Naive thymus-derived CD4-positive, alpha-beta T cell (primary cell): ENCODE measurements around the gene PLCG1. TPM values are rescaled to one million over a fixed set of nuclear protein-coding genes. Genes with fewer than 3 reads are reported as not detected.

ENCODE experiments used
- ATAC-seq: fragments of 150-1000 bp; cut with Tn5 transposase; 2 replicates; pipeline ENCODE4 v1.10.0; 2021; ENCODE audit warnings: mild to moderate bottlenecking, moderate library complexity
- CTCF ChIA-PET: fragments of 350-600 bp; sonication (Branson Sonifier 250); formaldehyde crosslinking; loops from one replicate; lab custom pipeline; 2021; ENCODE audit warnings: antibody characterized with exemption; lab: Charles Lee
- POLR2A ChIA-PET: fragments of 350-600 bp; sonication (Branson Sonifier 250); formaldehyde crosslinking; loops from one replicate; lab custom pipeline; 2021; ENCODE audit warnings: antibody characterized with exemption, inconsistent platforms; lab: Charles Lee
- DNase-seq, 9 donors: peaks; one replicate each; pipeline versions ENCODE4 v3.0.0 to v3.0.0-alpha.2; 2020 to 2022; ENCODE audit warnings: mixed read lengths in 1 of 9
- H3K27ac ChIP-seq: one replicate; pipeline ENCODE4 v1.7.0; 2013; ENCODE audit warnings: mild to moderate bottlenecking, low read depth, low read length, moderate library complexity
- H3K27me3 ChIP-seq, 2 donors: one replicate each; pipeline ENCODE4 v1.7.0; 2013; ENCODE audit warnings: low read length in 2 of 2, mild to moderate bottlenecking in 2 of 2, moderate library complexity in 2 of 2; ENCODE audit not compliant: control insufficient read depth in 2 of 2, insufficient read depth in 2 of 2
- H3K36me3 ChIP-seq, 3 experiments: 1 replicate in 2 of 3; 2 replicates in 1 of 3; pipeline ENCODE4 v1.7.0; 2013; ENCODE audit warnings: low read length in 3 of 3, mild to moderate bottlenecking in 3 of 3, moderate library complexity in 1 of 3; ENCODE audit not compliant: insufficient read depth in 3 of 3, control insufficient read depth in 2 of 3
- H3K4me1 ChIP-seq, 2 donors: one replicate each; pipeline ENCODE4 v1.7.0; 2013; ENCODE audit warnings: low read length in 2 of 2, mild to moderate bottlenecking in 2 of 2, moderate library complexity in 1 of 2; ENCODE audit not compliant: control insufficient read depth in 2 of 2, insufficient read depth in 2 of 2
- H3K4me3 ChIP-seq: 2 replicates; pipeline ENCODE4 v1.7.0; 2013; ENCODE audit warnings: mild to moderate bottlenecking, low read length
- H3K9me3 ChIP-seq, 3 experiments: 1 replicate in 2 of 3; 2 replicates in 1 of 3; pipeline ENCODE4 v1.7.0; 2013; ENCODE audit warnings: low read length in 3 of 3; ENCODE audit not compliant: control insufficient read depth in 2 of 3
- H3K27ac Mint-ChIP-seq, 9 donors: one replicate each; pipeline ENCODE4 v1.8.0; 2020 to 2022; ENCODE audit warnings: mixed read lengths in 9 of 9, mild to moderate bottlenecking in 8 of 9, moderate library complexity in 5 of 9, inconsistent platforms in 2 of 9
- H3K27me3 Mint-ChIP-seq, 5 donors: one replicate each; pipeline ENCODE4 v1.8.0; 2021 to 2022; ENCODE audit warnings: mixed read lengths in 5 of 5, mild to moderate bottlenecking in 1 of 5
- H3K36me3 Mint-ChIP-seq, 5 donors: one replicate each; pipeline ENCODE4 v1.8.0; 2020 to 2022; ENCODE audit warnings: mixed read lengths in 5 of 5, mild to moderate bottlenecking in 3 of 5, inconsistent platforms in 1 of 5
- H3K4me1 Mint-ChIP-seq, 7 donors: one replicate each; pipeline ENCODE4 v1.8.0; 2020 to 2022; ENCODE audit warnings: mixed read lengths in 7 of 7, mild to moderate bottlenecking in 3 of 7, inconsistent platforms in 1 of 7
- H3K4me3 Mint-ChIP-seq, 10 donors: one replicate each; pipeline ENCODE4 v1.8.0; 2020 to 2022; ENCODE audit warnings: mild to moderate bottlenecking in 10 of 10, mixed read lengths in 10 of 10, moderate library complexity in 6 of 10, inconsistent platforms in 2 of 10
- H3K9me3 Mint-ChIP-seq, 11 donors: one replicate each; pipeline ENCODE4 v1.8.0; 2020 to 2022; ENCODE audit warnings: mixed read lengths in 11 of 11, mild to moderate bottlenecking in 4 of 11, inconsistent platforms in 1 of 11, moderate library complexity in 1 of 11
- intact Hi-C, 2 donors: fragments of 100-400 bp; cut with micrococcal nuclease; formaldehyde crosslinking; loops; one replicate each; pipeline ENCODE4 v1.15.1; 2023
- polyA plus RNA-seq, 2 donors: library from polyadenylated mRNA; unstranded; fragments of 300-500 nt; fragmentation: Illumina TruSeq; gene quantifications; one replicate each; pipeline ENCODE4 v1.2.3, GENCODE V29; 2021
- total RNA-seq, 6 experiments: library from RNA in 5 of 6; stranded (reverse) in 5 of 6; gene quantifications; 1 replicate in 5 of 6; 2 replicates in 1 of 6; pipeline ENCODE4 v1.2.3 and lab custom pipeline; 2021 to 2026

PLCG1 gene
- total and polyA plus RNA-seq, 7 experiments from 2014 or later: 36.9 to 559 (median 369) TPM

- H3K4me3 ChIP-seq: no peak overlapping the region
- H3K27ac Mint-ChIP-seq: peak overlapping the region in 7 of 9 donors; percentile 41 to 85 (median 68)
- H3K27me3 ChIP-seq: no peaks in the 10 kb centered on the region
- no peak for ATAC-seq
- intact Hi-C loops: no loop called here
- peaks cover 22 to 76% (median 37%) of the 10 kb centered on the region in 5 donors for H3K36me3 Mint-ChIP-seq
- no peaks in the 10 kb centered on the region for H3K27me3 Mint-ChIP-seq
- DNase-seq: no peak
- ChIA-PET POLR2A (interaction anchor here (0.7 to 30.3 kb wide), 3 partner anchors 12 to 259 kb away, joined by 3 to 604 read pairs (median 4); partner anchors contain the start of gene PLCG1), CTCF (interaction anchor here (0.6 to 1.8 kb wide), 5 partner anchors 9 to 153 kb away, joined by 3 to 7 read pairs (median 3); no protein-coding TSS in a partner anchor)
- H3K9me3 Mint-ChIP-seq: no peaks in the 10 kb centered on the region
- peak overlapping the region; percentile 57 for H3K27ac ChIP-seq
- H3K4me3 Mint-ChIP-seq: no peak overlapping the region
- H3K4me1 Mint-ChIP-seq: peaks cover 24 to 49% (median 34%) of the 10 kb centered on the region in 7 donors
- H3K9me3 ChIP-seq: no peaks in the 10 kb centered on the region
- peaks cover 0 to 10% of the 10 kb centered on the region in 2 donors for H3K4me1 ChIP-seq
- peaks cover 66 to 98% (median 73%) of the 10 kb centered on the region in 3 experiments for H3K36me3 ChIP-seq
Measured at GRCh38 chr20:41169162-41169690, 31.9 kb downstream of the PLCG1 start.

- no peak overlapping the region for H3K4me3 Mint-ChIP-seq
- H3K36me3 ChIP-seq: peaks cover 66 to 98% (median 72%) of the 10 kb centered on the region in 3 experiments
Measured at GRCh38 chr20:41169791-41170351, 32.5 kb downstream of the PLCG1 start.

GRCh38 chr20:41170386-41171105, 33.2 kb downstream of the PLCG1 start:
- Mint-ChIP-seq H3K27ac (peak overlapping the region; percentile 15 to 89 (median 75)), H3K27me3 (no peaks in the 10 kb centered on the region), H3K9me3 (no peaks in the 10 kb centered on the region), H3K4me3 (peak overlapping the region in 1 of 10 donors; percentile 18), H3K36me3 (peaks cover 18 to 71% (median 36%) of the 10 kb centered on the region in 5 donors), H3K4me1 (peaks cover 20 to 48% (median 31%) of the 10 kb centered on the region in 7 donors)
- H3K4me3 ChIP-seq: no peak overlapping the region
- ATAC-seq: no peak
- no peaks in the 10 kb centered on the region for H3K27me3 ChIP-seq
- intact Hi-C loops: no loop called here
- POLR2A ChIA-PET: interaction anchor here (1.1 to 30.3 kb wide), 2 partner anchors 13 to 30 kb away, joined by 4 to 604 read pairs; partner anchors contain the start of gene PLCG1
- no peak for DNase-seq
- H3K9me3 ChIP-seq: no peaks in the 10 kb centered on the region
- peak overlapping the region; percentile 57 for H3K27ac ChIP-seq
- H3K36me3 ChIP-seq: peaks cover 62 to 98% (median 66%) of the 10 kb centered on the region in 3 experiments
- peaks cover 0 to 10% of the 10 kb centered on the region in 2 donors for H3K4me1 ChIP-seq
- CTCF ChIA-PET: interaction anchor here (0.7 to 1.8 kb wide), 4 partner anchors 13 to 170 kb away, joined by 3 to 7 read pairs (median 6); partner anchors contain the start of gene LPIN3

More at GRCh38 chr20:41169791-41170351, 32.5 kb downstream of the PLCG1 start:
- Mint-ChIP-seq H3K9me3 (no peaks in the 10 kb centered on the region), H3K27me3 (no peaks in the 10 kb centered on the region), H3K36me3 (peaks cover 18 to 76% (median 36%) of the 10 kb centered on the region in 5 donors), H3K4me1 (peaks cover 20 to 52% (median 31%) of the 10 kb centered on the region in 7 donors), H3K27ac (peak overlapping the region in 7 of 9 donors; percentile 64 to 89 (median 75))
- Histone ChIP-seq H3K9me3 (no peaks in the 10 kb centered on the region), H3K27me3 (no peaks in the 10 kb centered on the region), H3K27ac (peak overlapping the region; percentile 57), H3K4me1 (peaks cover 0 to 10% of the 10 kb centered on the region in 2 donors), H3K4me3 (no peak overlapping the region)
- no peak for ATAC-seq
- CTCF ChIA-PET: interaction anchor here (0.6 to 1.8 kb wide), 6 partner anchors 10 to 170 kb away, joined by 3 to 7 read pairs (median 4); partner anchors contain the start of gene LPIN3
- no peak for DNase-seq
- intact Hi-C loops: no loop called here
- POLR2A ChIA-PET: interaction anchor here (0.7 to 30.3 kb wide), 3 partner anchors 13 to 258 kb away, joined by 3 to 604 read pairs (median 4); partner anchors contain the start of gene PLCG1

DNA sequence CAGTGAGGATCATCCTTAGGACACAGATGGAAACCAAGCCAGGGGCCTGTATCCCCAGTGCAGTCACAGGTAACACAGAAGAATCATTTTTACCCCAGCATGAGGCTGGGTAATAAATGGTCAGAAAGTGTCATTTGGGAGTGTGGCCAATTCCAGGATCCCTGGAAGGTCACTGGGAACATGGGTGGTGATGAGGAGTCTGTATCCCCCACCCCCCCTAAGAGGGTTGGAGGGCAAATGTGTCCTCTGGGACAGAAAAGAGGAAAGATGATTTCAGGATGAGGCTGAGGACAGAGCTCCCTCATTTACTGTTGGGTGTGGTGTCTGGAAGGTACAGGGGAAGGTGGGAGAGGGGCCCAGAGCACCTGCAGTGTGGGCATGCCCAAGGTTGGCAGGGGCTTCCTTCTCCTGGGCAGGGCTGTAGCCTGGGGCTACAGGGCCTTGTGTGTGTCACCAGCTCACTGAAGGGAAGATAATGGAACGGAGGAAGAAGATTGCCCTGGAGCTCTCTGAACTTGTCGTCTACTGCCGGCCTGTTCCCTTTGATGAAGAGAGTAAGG, 34.5 kb downstream of the PLCG1 start:
- Mint-ChIP-seq H3K27me3 (no peaks in the 10 kb centered on the region), H3K4me3 (no peak overlapping the region), H3K4me1 (peaks cover 15 to 40% (median 27%) of the 10 kb centered on the region in 7 donors), H3K9me3 (no peaks in the 10 kb centered on the region), H3K36me3 (peaks cover 14 to 60% (median 36%) of the 10 kb centered on the region in 5 donors), H3K27ac (peak overlapping the region; percentile 68 to 89 (median 77))
- Histone ChIP-seq H3K9me3 (no peaks in the 10 kb centered on the region), H3K4me1 (peaks cover 0 to 10% of the 10 kb centered on the region in 2 donors), H3K4me3 (no peak overlapping the region), H3K27ac (peak overlapping the region; percentile 48), H3K36me3 (peaks cover 54 to 97% (median 55%) of the 10 kb centered on the region in 3 experiments), H3K27me3 (no peaks in the 10 kb centered on the region)
- ATAC-seq: no peak
- ChIA-PET CTCF (interaction anchor here (1.3 to 2.3 kb wide), 8 partner anchors 13 to 167 kb away, joined by 3 to 35 read pairs (median 10); no protein-coding TSS in a partner anchor), POLR2A (interaction anchor here (1.0 to 30.3 kb wide), 4 partner anchors 13 to 168 kb away, joined by 3 to 604 read pairs (median 3); partner anchors contain the start of genes LPIN3 and PLCG1)
- peak in 1 of 9 donors; percentile 18 for DNase-seq
- intact Hi-C loops: loop anchor here in 1 of 2 donors (2.0 kb wide), 1 partner anchor 15 kb away; no protein-coding TSS in a partner anchor

DNA sequence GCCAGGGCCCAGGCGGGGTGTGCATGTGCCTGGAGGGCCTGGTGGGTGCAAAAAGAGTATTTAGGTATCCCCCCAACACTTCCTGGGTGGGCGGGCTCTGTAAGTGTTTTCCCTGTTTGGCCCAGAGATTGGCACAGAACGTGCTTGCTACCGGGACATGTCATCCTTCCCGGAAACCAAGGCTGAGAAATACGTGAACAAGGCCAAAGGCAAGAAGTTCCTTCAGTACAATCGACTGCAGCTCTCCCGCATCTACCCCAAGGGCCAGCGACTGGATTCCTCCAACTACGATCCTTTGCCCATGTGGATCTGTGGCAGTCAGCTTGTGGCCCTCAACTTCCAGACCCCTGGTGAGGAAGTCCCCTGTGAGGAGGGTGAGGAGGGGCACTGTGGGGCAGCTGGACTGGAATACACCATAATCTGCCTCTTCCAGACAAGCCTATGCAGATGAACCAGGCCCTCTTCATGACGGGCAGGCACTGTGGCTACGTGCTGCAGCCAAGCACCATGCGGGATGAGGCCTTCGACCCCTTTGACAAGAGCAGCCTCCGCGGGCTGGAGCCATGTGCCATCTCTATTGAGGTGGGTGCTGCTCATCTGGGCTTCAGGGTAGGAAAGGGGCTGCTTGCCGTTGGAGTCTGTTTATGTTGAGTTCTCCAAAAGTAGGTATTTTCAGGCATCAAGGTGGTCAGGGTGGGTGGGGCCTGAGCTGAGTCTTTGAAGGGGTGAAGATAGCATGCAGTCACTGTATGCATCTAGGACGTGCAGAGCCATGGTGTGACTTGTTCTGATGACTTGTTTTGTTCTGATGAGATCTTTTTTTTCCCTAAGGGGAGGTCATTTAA, 35.2 kb downstream of the PLCG1 start:
- no peaks in the 10 kb centered on the region for H3K9me3 Mint-ChIP-seq
- no peaks in the 10 kb centered on the region for H3K27me3 Mint-ChIP-seq
- DNase-seq (peak in 2 of 9 donors; percentile 1 to 19), ATAC-seq (peak; percentile 4)
- Histone ChIP-seq H3K27ac (peak overlapping the region; percentile 48), H3K36me3 (peaks cover 48 to 97% (median 48%) of the 10 kb centered on the region in 3 experiments), H3K27me3 (no peaks in the 10 kb centered on the region), H3K4me3 (no peak overlapping the region), H3K4me1 (peaks cover 0 to 5% of the 10 kb centered on the region in 2 donors), H3K9me3 (no peaks in the 10 kb centered on the region)
- CTCF ChIA-PET: interaction anchor here (0.6 to 2.3 kb wide), 20 partner anchors 9 to 167 kb away, joined by 3 to 35 read pairs (median 6); no protein-coding TSS in a partner anchor
- POLR2A ChIA-PET: interaction anchor here (0.6 to 30.3 kb wide), 8 partner anchors 13 to 225 kb away, joined by 3 to 604 read pairs (median 3); partner anchors contain the start of genes LPIN3 and PLCG1
- peak overlapping the region in 8 of 9 donors; percentile 56 to 89 (median 78) for H3K27ac Mint-ChIP-seq
- H3K4me3 Mint-ChIP-seq: no peak overlapping the region
- intact Hi-C loops: loop anchor here (1.0 to 2.0 kb wide), 4 partner anchors 16 to 168 kb away; partner anchors contain the start of gene LPIN3 (in 2 of the 2)
- peaks cover 8 to 33% (median 21%) of the 10 kb centered on the region in 7 donors for H3K4me1 Mint-ChIP-seq
- peaks cover 8 to 53% (median 30%) of the 10 kb centered on the region in 5 donors for H3K36me3 Mint-ChIP-seq
